Neural cell (in vitro differentiated cells): ENCODE data around the gene AKAP6.

ENCODE experiments used
- CTCF ChIP-seq: fragments of 450-650 bp; IDR thresholded peaks from 2 replicates; pipeline ENCODE4 v1.5.1; 2014; ENCODE audit warnings: antibody characterized with exemption, mild to moderate bottlenecking, moderate library complexity; ENCODE audit not compliant: poor library complexity, severe bottlenecking
- EP300 ChIP-seq: fragments of 450-650 bp; conservative IDR thresholded peaks from 2 replicates; pipeline ENCODE4 v1.6.1; 2014; ENCODE audit warnings: antibody characterized with exemption, mild to moderate bottlenecking, moderate library complexity; ENCODE audit not compliant: poor library complexity, severe bottlenecking
- EZH2 ChIP-seq: fragments of 200-600, 300-800 bp; shearing (Covaris generic), sonication (generic); IDR thresholded peaks from 2 replicates; pipeline ENCODE4 v1.6.1; 2014; ENCODE audit warnings: antibody characterized with exemption, low read length, borderline replicate concordance, mild to moderate bottlenecking; ENCODE audit not compliant: insufficient read depth, poor library complexity, severe bottlenecking
- POLR2AphosphoS5 ChIP-seq: IDR thresholded peaks from 2 replicates; pipeline ENCODE4 v1.6.1; 2012
- RAD21 ChIP-seq: fragments of 450-650 bp; conservative IDR thresholded peaks from 2 replicates; pipeline ENCODE4 v1.6.1; 2014; ENCODE audit warnings: antibody characterized with exemption, mild to moderate bottlenecking, moderate library complexity
- REST ChIP-seq: IDR thresholded peaks from 2 replicates; pipeline ENCODE4 v1.6.1; 2012; ENCODE audit warnings: borderline replicate concordance
- TAF1 ChIP-seq: IDR thresholded peaks from 2 replicates; pipeline ENCODE4 v1.6.1; 2012; ENCODE audit warnings: low read depth

- TF ChIP-seq REST, result no peak
- TF ChIP-seq EZH2, result no peak
- TF ChIP-seq CTCF, result no peak
- no peak for TF ChIP-seq RAD21
- TF ChIP-seq EP300, result no peak
- TF ChIP-seq TAF1, result no peak
- TF ChIP-seq POLR2AphosphoS5, result no peak
These were observed 261.1 kb downstream of the AKAP6 start for GRCh38 chr14:32590157-32590556.
